Fibroblast of skin of back (primary cell): ENCODE measurements around the gene PEAR1.

Source experiments
- DNase-seq: peaks from one replicate; pipeline ENCODE4 v3.0.0-alpha.2; 2013

Gene PEAR1

DNA sequence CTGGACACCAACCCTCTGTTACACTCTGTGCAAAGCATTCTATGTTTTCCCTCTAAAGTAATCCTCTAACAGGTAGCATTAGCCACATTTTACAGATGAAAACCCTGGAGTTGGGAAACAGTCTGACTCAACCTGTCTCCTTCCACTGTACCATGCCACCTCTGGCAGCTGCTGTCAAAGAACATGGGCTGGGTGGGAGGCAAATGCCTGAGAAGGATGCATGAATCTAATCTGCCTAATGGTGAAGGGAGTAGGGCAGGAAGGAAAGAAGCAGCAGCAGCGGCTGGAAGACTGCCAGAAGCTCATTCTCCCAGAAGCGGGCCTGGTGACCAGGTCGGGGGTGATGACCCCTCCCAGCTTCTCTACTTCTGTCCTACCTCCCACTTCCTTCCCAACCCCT lies 48.7 kb downstream of the PEAR1 start:
- DNase-seq: no peak

DNA sequence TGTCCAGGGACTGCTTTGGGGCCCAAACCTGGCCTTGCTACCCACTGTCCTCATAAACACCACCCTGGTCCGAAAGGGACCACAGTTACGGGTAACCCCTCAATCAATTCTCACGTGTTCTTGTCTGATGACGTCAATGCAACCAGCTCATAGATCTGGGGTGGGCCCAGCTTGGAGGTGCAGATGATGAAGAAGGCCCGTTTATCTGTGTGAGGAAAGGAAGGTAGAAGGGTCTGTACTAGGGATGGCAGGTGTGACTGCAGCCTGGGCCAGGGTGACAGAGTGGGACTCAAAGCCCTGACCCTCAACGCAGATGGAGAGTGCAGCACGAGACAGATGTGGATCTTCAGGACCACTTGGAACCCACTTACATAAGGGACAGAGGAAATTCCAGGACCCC lies 49.1 kb downstream of the PEAR1 start:
- DNase-seq: no peak

DNA sequence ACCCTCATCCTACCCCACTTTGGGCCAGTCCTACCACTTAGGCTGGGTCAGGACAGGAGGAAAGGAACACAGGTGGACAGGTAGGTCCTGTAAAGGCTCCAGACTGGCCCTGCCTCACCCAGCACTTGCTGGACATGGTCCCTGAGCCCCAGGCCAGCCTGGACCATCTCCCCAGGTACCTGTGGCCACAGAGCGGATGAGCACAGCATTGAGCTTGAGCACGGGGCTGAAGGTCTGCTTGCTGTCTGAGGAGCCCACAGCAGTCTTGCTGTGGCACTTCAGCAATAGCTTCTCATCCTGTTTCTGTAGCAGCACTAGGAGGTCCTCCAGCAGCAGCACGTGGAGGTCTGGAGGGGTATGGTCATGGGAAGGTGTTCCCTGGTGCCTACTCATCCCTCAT lies 50.2 kb downstream of the PEAR1 start:
- no peak for DNase-seq

DNA sequence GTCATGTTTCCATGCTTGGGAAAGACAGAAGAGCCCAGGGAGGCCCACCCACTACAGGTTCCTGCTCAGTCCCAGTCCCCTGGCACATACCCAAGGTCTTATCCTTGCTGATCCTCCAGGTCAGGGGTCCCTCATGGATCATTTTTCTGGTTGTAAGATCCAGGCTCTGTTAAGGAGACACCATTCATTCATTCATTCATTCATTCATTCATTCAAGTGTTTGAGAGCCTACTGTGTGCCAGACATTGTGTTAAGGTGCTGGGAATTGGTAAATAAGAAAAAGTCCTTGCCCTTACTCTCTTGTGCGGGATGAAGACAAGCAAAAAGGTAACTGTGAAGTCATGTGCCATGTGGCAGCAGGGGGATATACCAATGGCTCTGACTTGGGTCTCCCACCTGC lies 50.8 kb downstream of the PEAR1 start:
- DNase-seq: no peak

DNA sequence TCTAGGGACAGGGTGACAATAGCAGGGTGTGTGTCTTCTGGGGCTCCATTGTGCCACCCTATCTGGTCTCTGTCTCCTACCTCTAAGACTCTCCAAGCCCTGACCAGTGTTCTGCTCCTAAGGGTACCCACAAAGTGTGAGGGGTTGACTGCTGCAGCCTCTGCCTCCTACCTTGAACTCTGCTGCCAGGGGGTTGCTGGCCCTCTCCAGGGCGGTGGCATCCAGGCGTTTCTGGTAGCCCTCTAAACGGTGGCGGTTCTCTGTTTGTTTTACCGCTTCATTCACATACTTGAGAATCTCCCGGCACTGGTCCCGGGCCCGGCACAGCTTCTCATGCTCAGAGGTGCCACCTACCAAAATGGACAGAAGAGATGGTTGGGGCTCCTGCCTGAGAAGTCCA lies 51.3 kb downstream of the PEAR1 start:
- no peak for DNase-seq

DNA sequence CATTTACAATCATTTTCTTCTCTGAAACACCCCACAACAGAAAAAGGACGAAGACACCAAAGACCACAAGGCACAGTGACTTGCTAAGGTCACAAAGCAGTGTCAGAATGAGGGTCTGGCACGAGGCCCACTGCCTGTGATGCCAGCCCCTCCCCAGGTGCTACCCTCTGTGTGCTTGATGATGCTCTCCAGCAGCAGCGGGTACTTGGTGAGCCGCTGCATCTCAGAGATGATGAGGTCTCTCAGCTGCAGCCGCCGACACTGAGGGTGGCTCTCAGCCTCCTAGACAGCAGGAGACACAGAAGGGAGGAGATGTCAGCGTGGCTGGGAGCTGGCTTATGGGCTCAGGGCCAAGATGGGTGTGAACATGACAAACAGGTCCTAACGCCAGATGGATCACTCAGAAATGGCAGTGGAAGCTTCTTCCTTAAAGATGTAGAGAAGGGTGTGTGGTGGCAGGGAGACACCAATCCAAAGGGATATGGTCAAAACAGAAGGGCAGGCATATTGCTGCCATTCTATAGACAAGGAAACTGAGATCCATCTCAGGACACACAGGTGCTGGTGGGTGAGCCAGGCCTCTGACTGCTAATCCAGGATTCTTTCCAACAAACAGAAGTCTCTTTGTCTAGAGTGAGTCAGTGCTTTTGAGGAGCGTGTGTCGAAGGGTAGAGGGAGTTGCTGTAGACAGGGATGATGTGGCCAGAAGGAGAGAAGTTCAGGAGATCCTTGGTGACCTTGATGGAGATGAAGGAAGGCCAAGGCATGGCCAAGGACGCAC lies 52.6 kb downstream of the PEAR1 start:
- DNase-seq: no peak

DNA sequence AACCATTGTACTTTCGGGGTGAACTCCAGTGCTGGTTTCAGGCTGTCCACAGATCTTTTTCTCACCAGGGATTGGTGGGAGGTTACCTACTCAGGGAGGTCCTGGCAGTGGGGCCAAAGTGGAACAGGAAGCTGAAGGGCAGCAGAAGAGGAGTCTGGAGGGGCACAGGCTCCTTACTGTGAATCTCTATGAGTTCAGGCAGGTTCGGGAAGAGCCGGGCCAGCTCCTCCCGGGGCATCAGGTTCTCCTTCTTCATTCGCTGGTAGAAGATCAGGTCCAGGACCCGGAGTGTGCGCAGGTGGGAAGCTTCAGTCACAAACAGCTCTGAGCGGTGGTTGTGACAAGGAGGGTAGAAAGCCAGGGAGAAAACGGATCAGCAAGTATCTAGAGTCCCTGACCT lies 53.6 kb downstream of the PEAR1 start:
- DNase-seq: no peak

- no peak for DNase-seq
Observed at GRCh38 chr1:156947818-156948525, 54.5 kb downstream of the PEAR1 start.

GRCh38 chr1:156948708-156949107 lies 55.2 kb downstream of the PEAR1 start:
- no peak for DNase-seq

DNA sequence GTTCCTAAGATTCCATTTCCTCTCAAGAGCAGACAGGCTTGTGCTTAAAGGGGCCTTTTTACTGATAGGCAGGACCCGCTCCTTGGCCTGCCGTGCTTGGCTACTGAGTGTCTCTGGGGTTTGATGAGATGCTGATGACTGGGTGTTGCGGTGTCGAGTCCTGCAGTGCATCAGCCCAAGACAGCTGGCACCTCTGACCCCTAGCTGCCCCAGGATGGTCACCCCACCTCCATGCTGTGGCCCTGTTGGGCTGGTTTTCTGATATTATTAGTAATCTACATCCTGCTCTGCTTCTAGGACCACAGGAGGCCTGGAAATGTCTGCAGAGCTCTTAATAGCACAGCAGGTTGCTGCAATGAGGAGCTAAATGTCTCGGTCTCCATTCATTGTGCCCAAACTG lies 55.6 kb downstream of the PEAR1 start:
- DNase-seq: no peak

GRCh38 chr1:156951371-156951770 lies 57.9 kb downstream of the PEAR1 start:
- DNase-seq: no peak

GRCh38 chr1:156953571-156953970 lies 60.1 kb downstream of the PEAR1 start:
- DNase-seq: no peak

GRCh38 chr1:156956333-156956732 lies 62.8 kb downstream of the PEAR1 start:
- DNase-seq: no peak

DNA sequence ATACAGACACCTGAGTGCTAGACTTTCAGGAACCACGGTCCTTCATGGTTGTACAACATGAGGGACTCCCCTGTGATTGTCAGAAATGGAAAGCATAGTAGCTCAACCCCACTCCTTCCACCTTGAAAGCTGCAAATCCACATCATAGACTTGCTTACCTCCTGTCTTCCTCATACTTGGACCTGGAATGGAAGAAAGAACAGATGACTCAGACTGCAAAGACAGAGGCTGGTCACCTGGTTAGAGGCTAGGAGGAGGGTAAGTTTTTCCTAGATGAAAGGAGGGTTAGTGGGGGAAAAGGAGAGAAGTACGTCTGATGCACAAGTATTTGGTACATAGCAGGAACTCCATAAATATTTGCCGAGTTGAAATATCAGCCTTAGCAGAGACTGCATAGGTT lies 64.1 kb downstream of the PEAR1 start:
- no peak for DNase-seq

- DNase-seq: no peak
Observed at GRCh38 chr1:156958247-156958714, 64.8 kb downstream of the PEAR1 start.

DNA sequence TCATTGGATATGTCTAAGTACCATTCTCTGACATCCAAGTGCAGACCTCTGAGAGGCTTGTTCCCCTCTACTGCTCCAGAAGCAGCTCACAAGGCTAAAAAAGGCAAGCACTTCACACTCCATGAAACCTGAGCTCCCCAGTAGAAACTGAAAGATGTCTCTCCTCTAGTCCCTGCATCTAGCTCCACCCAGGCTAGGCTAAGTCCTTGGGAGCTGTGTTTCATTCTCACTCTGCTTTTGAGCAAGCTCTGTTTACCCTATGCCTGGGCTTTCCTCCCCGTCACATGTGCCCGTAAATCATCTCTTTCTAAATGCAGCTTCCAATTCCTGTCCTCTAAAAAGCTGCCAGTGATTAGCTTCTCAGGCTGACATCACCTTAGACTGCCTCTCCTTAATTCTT lies 65.9 kb downstream of the PEAR1 start:
- no peak for DNase-seq

- DNase-seq: no peak
Observed at GRCh38 chr1:156959925-156960324, 66.4 kb downstream of the PEAR1 start.

GRCh38 chr1:156961709-156962108 lies 68.2 kb downstream of the PEAR1 start:
- DNase-seq: no peak

GRCh38 chr1:156963621-156964020 lies 70.1 kb downstream of the PEAR1 start:
- no peak for DNase-seq

DNA sequence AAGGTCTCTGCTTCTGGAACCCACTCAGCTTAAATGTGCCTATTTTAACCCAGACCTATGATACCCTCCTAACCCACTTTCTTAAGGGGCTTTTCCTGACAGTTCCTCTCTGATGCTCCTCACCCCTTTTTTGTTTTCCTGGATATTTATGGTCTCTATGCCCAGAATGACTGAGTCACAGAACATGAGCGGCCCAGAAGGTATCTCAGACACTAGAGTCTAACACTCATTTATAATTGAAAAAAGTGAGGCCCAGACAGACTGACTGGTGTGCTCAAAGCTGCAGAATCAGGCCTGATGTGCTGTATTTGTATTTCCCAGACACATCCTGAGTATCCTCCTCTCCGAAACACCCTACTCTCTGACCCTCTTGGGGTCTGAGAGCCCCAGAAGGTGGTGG lies 70.9 kb downstream of the PEAR1 start:
- DNase-seq: peak; percentile 26
